Panc1 (cell line): ENCODE results near the gene NTM. TPM values are rescaled to one million over a fixed set of nuclear protein-coding genes. Genes with fewer than 3 reads are reported as not detected.

Experiments
- ATAC-seq: fragments of 200-7000 bp; cut with Tn5 transposase; 2 replicates; pipeline ENCODE4 v1.9.1; 2020; ENCODE audit warnings: mild to moderate bottlenecking, moderate library complexity
- BruUV-seq: library from RNA; stranded (reverse); fragments of 400-500 nt; replicated peaks from 2 replicates; lab custom pipeline; 2021; lab: Mats Ljungman, UMichigan
- CTCF ChIA-PET: fragments of 300-600 bp; sonication (Branson Sonifier 250); formaldehyde crosslinking; loops from one replicate; lab custom pipeline; 2022; ENCODE audit warnings: antibody characterized with exemption; lab: Charles Lee
- POLR2A ChIA-PET: fragments of 300-600 bp; sonication (Branson Sonifier 250); formaldehyde crosslinking; loops from one replicate; lab custom pipeline; 2022; ENCODE audit warnings: antibody characterized with exemption; lab: Charles Lee
- DNase-seq: peaks from one replicate; pipeline ENCODE4 v3.0.0-alpha.2; 2010; ENCODE audit warnings: low read depth, low spot score
- H3K27ac ChIP-seq: 2 replicates; pipeline ENCODE4 v1.5.1; 2011; ENCODE audit warnings: mild to moderate bottlenecking, low read length, inconsistent platforms
- H3K27me3 ChIP-seq: fragments of 200-500 bp; sonication (Bioruptor generic); 2 replicates; pipeline ENCODE4 v1.6.0; 2014; ENCODE audit warnings: low read length, inconsistent platforms; ENCODE audit not compliant: control insufficient read depth, insufficient read depth
- H3K36me3 ChIP-seq: fragments of 200-500 bp; sonication (Bioruptor generic); 2 replicates; pipeline ENCODE4 v1.5.1; 2014; ENCODE audit warnings: inconsistent platforms, mild to moderate bottlenecking, low read length, moderate library complexity; ENCODE audit not compliant: control insufficient read depth, insufficient read depth
- H3K4me1 ChIP-seq: 2 replicates; pipeline ENCODE4 v1.5.1; 2011; ENCODE audit warnings: inconsistent platforms, mild to moderate bottlenecking, low read length, moderate library complexity; ENCODE audit not compliant: control insufficient read depth, insufficient read depth
- H3K4me3 ChIP-seq, 2 experiments: 2 replicates each; pipeline ENCODE4 v1.5.1; 2011 to 2012; ENCODE audit warnings: low read depth in 2 of 2, low read length in 2 of 2, mild to moderate bottlenecking in 2 of 2, inconsistent platforms in 1 of 2, moderate library complexity in 1 of 2
- H3K9me3 ChIP-seq: fragments of 200-500 bp; sonication (Bioruptor generic); 2 replicates; pipeline ENCODE4 v1.5.1; 2014; ENCODE audit warnings: low read depth, mild to moderate bottlenecking, inconsistent platforms, low read length, moderate library complexity; ENCODE audit not compliant: control insufficient read depth, insufficient read depth
- POLR2AphosphoS5 ChIP-seq: IDR thresholded peaks from 2 replicates; pipeline ENCODE4 v1.6.1; 2012; ENCODE audit warnings: mild to moderate bottlenecking, low read depth, low read length, moderate library complexity
- SIN3A ChIP-seq: IDR thresholded peaks from 2 replicates; pipeline ENCODE4 v1.6.1; 2012; ENCODE audit warnings: low read depth, mild to moderate bottlenecking, low read length, moderate library complexity, borderline replicate concordance; ENCODE audit not compliant: insufficient read depth
- TCF7L2 ChIP-seq: IDR thresholded peaks from 2 replicates; pipeline ENCODE4 v1.6.1; 2011; ENCODE audit warnings: mild to moderate bottlenecking, low read depth, low read length, inconsistent platforms
- in situ Hi-C: cut with HindIII; loops from 2 replicates; pipeline ENCODE4 v1.10.0; 2016; ENCODE audit warnings: low sequenced_read_pairs, low pct_unique_long_range_greater_than_20kb
- intact Hi-C: fragments of 100-400 bp; cut with micrococcal nuclease; formaldehyde crosslinking; loops from one replicate; pipeline ENCODE4 v1.10.0; 2022; ENCODE audit not compliant: unreplicated experiment
- total RNA-seq: library from RNA; stranded (reverse); gene quantifications from one replicate; pipeline ENCODE4 v1.2.1, GENCODE V29; 2021; ENCODE audit not compliant: unreplicated experiment
- TF ChIP-seq, protein P1 (sequence below), 2 experiments: IDR thresholded peaks; 2 replicates each; pipeline ENCODE4 v1.6.1; 2011 to 2012; ENCODE audit warnings: low read depth in 2 of 2, control low read depth in 1 of 2, low read length in 1 of 2, mild to moderate bottlenecking in 1 of 2, moderate library complexity in 1 of 2; ENCODE audit not compliant: insufficient read depth in 1 of 2
- TF ChIP-seq, protein P2 (sequence below): fragments of 450-650 bp; IDR thresholded peaks from 2 replicates; pipeline ENCODE4 v1.5.1; 2017; ENCODE audit warnings: mild to moderate bottlenecking

NTM gene
- total RNA-seq, 1 experiment from 2014 or later, result 0.10 TPM

DNA sequence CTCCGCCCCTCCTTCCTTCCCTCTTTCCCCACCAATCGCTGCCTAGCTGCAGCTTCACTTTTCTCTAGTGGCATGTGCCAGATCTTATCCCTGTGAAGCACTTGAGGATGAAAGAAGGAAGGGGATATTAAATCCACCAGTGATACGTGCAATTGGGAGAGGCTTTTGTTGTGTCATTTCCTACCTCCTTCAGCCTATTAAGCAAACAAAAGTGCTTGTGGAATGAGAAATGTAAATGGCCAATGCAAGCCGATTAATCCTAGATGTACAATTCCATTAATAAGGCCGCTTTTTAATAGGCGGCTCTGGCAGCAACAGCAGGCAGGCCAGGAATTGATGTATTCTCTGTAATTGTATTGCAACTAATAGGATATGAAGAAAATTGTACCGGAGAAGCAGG is 23.3 kb downstream of the NTM start:
- ATAC-seq (no peak), DNase-seq (no peak)
- no peaks in the 10 kb centered on the region for H3K4me1 ChIP-seq
- CTCF ChIA-PET, result interaction anchor here (0.6 kb wide), 1 partner anchor 529 kb away, joined by 3 read pairs; no protein-coding TSS in a partner anchor
- POLR2A ChIA-PET, result no interaction called here
- no peak for TF ChIP-seq SIN3A
- TF ChIP-seq, protein P1, sequence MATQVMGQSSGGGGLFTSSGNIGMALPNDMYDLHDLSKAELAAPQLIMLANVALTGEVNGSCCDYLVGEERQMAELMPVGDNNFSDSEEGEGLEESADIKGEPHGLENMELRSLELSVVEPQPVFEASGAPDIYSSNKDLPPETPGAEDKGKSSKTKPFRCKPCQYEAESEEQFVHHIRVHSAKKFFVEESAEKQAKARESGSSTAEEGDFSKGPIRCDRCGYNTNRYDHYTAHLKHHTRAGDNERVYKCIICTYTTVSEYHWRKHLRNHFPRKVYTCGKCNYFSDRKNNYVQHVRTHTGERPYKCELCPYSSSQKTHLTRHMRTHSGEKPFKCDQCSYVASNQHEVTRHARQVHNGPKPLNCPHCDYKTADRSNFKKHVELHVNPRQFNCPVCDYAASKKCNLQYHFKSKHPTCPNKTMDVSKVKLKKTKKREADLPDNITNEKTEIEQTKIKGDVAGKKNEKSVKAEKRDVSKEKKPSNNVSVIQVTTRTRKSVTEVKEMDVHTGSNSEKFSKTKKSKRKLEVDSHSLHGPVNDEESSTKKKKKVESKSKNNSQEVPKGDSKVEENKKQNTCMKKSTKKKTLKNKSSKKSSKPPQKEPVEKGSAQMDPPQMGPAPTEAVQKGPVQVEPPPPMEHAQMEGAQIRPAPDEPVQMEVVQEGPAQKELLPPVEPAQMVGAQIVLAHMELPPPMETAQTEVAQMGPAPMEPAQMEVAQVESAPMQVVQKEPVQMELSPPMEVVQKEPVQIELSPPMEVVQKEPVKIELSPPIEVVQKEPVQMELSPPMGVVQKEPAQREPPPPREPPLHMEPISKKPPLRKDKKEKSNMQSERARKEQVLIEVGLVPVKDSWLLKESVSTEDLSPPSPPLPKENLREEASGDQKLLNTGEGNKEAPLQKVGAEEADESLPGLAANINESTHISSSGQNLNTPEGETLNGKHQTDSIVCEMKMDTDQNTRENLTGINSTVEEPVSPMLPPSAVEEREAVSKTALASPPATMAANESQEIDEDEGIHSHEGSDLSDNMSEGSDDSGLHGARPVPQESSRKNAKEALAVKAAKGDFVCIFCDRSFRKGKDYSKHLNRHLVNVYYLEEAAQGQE (IDR thresholded peaks at IDR 0.05; ENCODE audit: insufficient read depth in 1 of 2, low read depth in 2 of 2, low read length in 1 of 2), result no peak
- no peak for TF ChIP-seq TCF7L2
- TF ChIP-seq, protein P2, sequence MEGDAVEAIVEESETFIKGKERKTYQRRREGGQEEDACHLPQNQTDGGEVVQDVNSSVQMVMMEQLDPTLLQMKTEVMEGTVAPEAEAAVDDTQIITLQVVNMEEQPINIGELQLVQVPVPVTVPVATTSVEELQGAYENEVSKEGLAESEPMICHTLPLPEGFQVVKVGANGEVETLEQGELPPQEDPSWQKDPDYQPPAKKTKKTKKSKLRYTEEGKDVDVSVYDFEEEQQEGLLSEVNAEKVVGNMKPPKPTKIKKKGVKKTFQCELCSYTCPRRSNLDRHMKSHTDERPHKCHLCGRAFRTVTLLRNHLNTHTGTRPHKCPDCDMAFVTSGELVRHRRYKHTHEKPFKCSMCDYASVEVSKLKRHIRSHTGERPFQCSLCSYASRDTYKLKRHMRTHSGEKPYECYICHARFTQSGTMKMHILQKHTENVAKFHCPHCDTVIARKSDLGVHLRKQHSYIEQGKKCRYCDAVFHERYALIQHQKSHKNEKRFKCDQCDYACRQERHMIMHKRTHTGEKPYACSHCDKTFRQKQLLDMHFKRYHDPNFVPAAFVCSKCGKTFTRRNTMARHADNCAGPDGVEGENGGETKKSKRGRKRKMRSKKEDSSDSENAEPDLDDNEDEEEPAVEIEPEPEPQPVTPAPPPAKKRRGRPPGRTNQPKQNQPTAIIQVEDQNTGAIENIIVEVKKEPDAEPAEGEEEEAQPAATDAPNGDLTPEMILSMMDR, result no peak
- no peak for TF ChIP-seq POLR2AphosphoS5
- 0 out of 2 replicates have a peak, but pooled peaks cover 2% of the 10 kb centered on the region for H3K27me3 ChIP-seq
- in situ Hi-C loops (no loop called here), intact Hi-C loops (no loop called here)
- no peaks in the 10 kb centered on the region for H3K36me3 ChIP-seq
- no peak overlapping the region for H3K4me3 ChIP-seq
- no peak overlapping the region for H3K27ac ChIP-seq
- H3K9me3 ChIP-seq, result no peaks in the 10 kb centered on the region
- no TSS peak for BruUV-seq

DNA sequence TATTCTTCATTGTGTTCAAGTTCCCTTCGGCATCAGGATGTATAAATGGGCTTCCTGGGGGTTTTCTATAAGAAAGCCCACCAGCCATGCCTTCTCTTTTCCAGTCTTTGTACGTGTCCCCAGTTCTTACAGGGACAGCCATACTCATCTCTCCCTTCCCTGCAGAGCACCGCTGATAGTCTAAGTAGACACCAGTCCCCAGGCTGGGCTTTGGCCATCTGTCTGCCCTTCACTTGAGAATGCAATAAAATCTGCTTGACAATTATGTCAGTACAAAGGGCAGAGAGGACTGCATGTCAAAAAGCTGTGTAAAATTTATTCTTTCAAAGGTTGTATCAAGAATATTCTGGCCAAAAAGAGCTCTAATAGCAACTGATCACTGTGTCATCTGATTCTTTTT is 27.3 kb downstream of the NTM start:
- ChIA-PET POLR2A (no interaction called here), CTCF (no interaction called here)
- intact Hi-C loops, result no loop called here
- Histone ChIP-seq H3K9me3 (no peaks in the 10 kb centered on the region), H3K27me3 (0 out of 2 replicates have a peak, but pooled peaks cover 2% of the 10 kb centered on the region), H3K27ac (no peak overlapping the region), H3K4me3 (no peak overlapping the region), H3K36me3 (no peaks in the 10 kb centered on the region), H3K4me1 (no peaks in the 10 kb centered on the region)
- in situ Hi-C loops, result no loop called here
- ATAC-seq (no peak), DNase-seq (no peak)
- TF ChIP-seq SIN3A, result no peak
- no peak for TF ChIP-seq POLR2AphosphoS5
- TF ChIP-seq, protein P1 (IDR thresholded peaks at IDR 0.05; ENCODE audit: insufficient read depth in 1 of 2, low read depth in 2 of 2, low read length in 1 of 2), result no peak
- TF ChIP-seq, protein P2, result no peak
- no peak for TF ChIP-seq TCF7L2
- BruUV-seq, result no TSS peak
